C4-2B (cell line): ENCODE data around the gene CAMTA2.

Experiments
- CTCF ChIP-seq: fragments of 450-650 bp; conservative IDR thresholded peaks from 2 replicates; pipeline ENCODE4 v1.5.1; 2017; ENCODE audit warnings: mild to moderate bottlenecking
- ZFX ChIP-seq: fragments of 450-650 bp; IDR thresholded peaks from 2 replicates; pipeline ENCODE4 v1.6.1; 2017

GRCh38 chr17:5027916-5028315 is 40.4 kb upstream of the CAMTA2 start:
- no peak for TF ChIP-seq CTCF
- TF ChIP-seq ZFX = no peak
